ENCODE results near the gene MAMDC2.

GRCh38 chr9:70085241-70085640 lies 41.6 kb downstream of the MAMDC2 start:
- TF ChIP-seq CTCF (IDR thresholded peaks at IDR 0.05) (no peak), POLR2A (IDR thresholded peaks at IDR 0.05) (no peak)
